ENCODE results near the gene FIGLA. TPM values are rescaled to one million over a fixed set of nuclear protein-coding genes. Genes with fewer than 3 reads are reported as not detected.

The FIGLA gene
- total and polyA plus RNA-seq, 2 donors (not counting 1 experiment from before 2014, with no cell fraction given) = not detected

GRCh38 chr2:70748002-70748784, 42.2 kb downstream of the FIGLA start:
- no peaks in the 10 kb centered on the region for H3K4me1 ChIP-seq (ENCODE audit: control insufficient read depth, extremely low read depth, insufficient read depth, low read length)
- no peak overlapping the region for H3K4me3 ChIP-seq (replicated peaks in 1 of 4; ENCODE audit: control extremely low read depth in 1 of 4, insufficient read depth in 1 of 4, low read depth in 3 of 4, low read length in 4 of 4)
- no peaks in the 10 kb centered on the region for H3K36me3 ChIP-seq (ENCODE audit: control insufficient read depth, insufficient read depth, low read length)
- no peak for DNase-seq (ENCODE audit: low read depth in 2 of 2)
- H3K9me3 ChIP-seq (ENCODE audit: control insufficient read depth, insufficient read depth, low read depth, low read length) = no peaks in the 10 kb centered on the region
- TF ChIP-seq CTCF (conservative IDR thresholded peaks at IDR 0.05 in 1 of 2, IDR thresholded peaks at IDR 0.05 in 1 of 2; ENCODE audit: low read depth in 1 of 2, low read length in 2 of 2) (no peak), EZH2 (IDR thresholded peaks at IDR 0.05; ENCODE audit: low read length, missing control alignments) (no peak)
- H3K4me2 ChIP-seq (ENCODE audit: extremely low read depth, insufficient read depth, low read length) = no peak overlapping the region
- no peak overlapping the region for H3K9ac ChIP-seq (ENCODE audit: insufficient read depth, low read length)
- no peaks in the 10 kb centered on the region for H3K27me3 ChIP-seq (ENCODE audit: control insufficient read depth, insufficient read depth, low read length)
- H3K79me2 ChIP-seq (ENCODE audit: control insufficient read depth, insufficient read depth, low read length) = no peaks in the 10 kb centered on the region
- no peak overlapping the region for H2AFZ ChIP-seq (ENCODE audit: low read length)
- no peak overlapping the region for H3K27ac ChIP-seq (ENCODE audit: insufficient read depth, low read length)
- H4K20me1 ChIP-seq (ENCODE audit: control insufficient read depth, extremely low read depth, insufficient read depth, low read length) = no peaks in the 10 kb centered on the region

GRCh38 chr2:70747284-70747683, 43.2 kb downstream of the FIGLA start:
- Histone ChIP-seq H3K36me3 (ENCODE audit: control insufficient read depth, insufficient read depth, low read length) (no peaks in the 10 kb centered on the region), H3K27ac (ENCODE audit: insufficient read depth, low read length) (no peak overlapping the region), H3K4me1 (ENCODE audit: control insufficient read depth, extremely low read depth, insufficient read depth, low read length) (no peaks in the 10 kb centered on the region), H3K9me3 (ENCODE audit: control insufficient read depth, insufficient read depth, low read depth, low read length) (no peaks in the 10 kb centered on the region), H2AFZ (ENCODE audit: low read length) (no peak overlapping the region), H3K79me2 (ENCODE audit: control insufficient read depth, insufficient read depth, low read length) (no peaks in the 10 kb centered on the region), H3K27me3 (ENCODE audit: control insufficient read depth, insufficient read depth, low read length) (no peaks in the 10 kb centered on the region), H3K4me3 (replicated peaks in 1 of 4; ENCODE audit: control extremely low read depth in 1 of 4, insufficient read depth in 1 of 4, low read depth in 3 of 4, low read length in 4 of 4) (no peak overlapping the region), H4K20me1 (ENCODE audit: control insufficient read depth, extremely low read depth, insufficient read depth, low read length) (no peaks in the 10 kb centered on the region), H3K4me2 (ENCODE audit: extremely low read depth, insufficient read depth, low read length) (no peak overlapping the region), H3K9ac (ENCODE audit: insufficient read depth, low read length) (no peak overlapping the region)
- DNase-seq (ENCODE audit: low read depth in 2 of 2) = no peak
- TF ChIP-seq CTCF (conservative IDR thresholded peaks at IDR 0.05 in 1 of 2, IDR thresholded peaks at IDR 0.05 in 1 of 2; ENCODE audit: low read depth in 1 of 2, low read length in 2 of 2) (no peak), EZH2 (IDR thresholded peaks at IDR 0.05; ENCODE audit: low read length, missing control alignments) (no peak)

GRCh38 chr2:70746094-70746974, 44.1 kb downstream of the FIGLA start:
- no peak overlapping the region for H3K4me3 ChIP-seq (replicated peaks in 1 of 4; ENCODE audit: control extremely low read depth in 1 of 4, insufficient read depth in 1 of 4, low read depth in 3 of 4, low read length in 4 of 4)
- H3K27ac ChIP-seq (ENCODE audit: insufficient read depth, low read length) = no peak overlapping the region
- no peak for TF ChIP-seq CTCF (conservative IDR thresholded peaks at IDR 0.05 in 1 of 2, IDR thresholded peaks at IDR 0.05 in 1 of 2; ENCODE audit: low read depth in 1 of 2, low read length in 2 of 2)
- no peak for TF ChIP-seq EZH2 (IDR thresholded peaks at IDR 0.05; ENCODE audit: low read length, missing control alignments)

More at GRCh38 chr2:70746094-70746974, 44.1 kb downstream of the FIGLA start:
- Histone ChIP-seq H3K4me2 (ENCODE audit: extremely low read depth, insufficient read depth, low read length) (no peak overlapping the region), H4K20me1 (ENCODE audit: control insufficient read depth, extremely low read depth, insufficient read depth, low read length) (no peaks in the 10 kb centered on the region), H3K9me3 (ENCODE audit: control insufficient read depth, insufficient read depth, low read depth, low read length) (no peaks in the 10 kb centered on the region), H2AFZ (ENCODE audit: low read length) (no peak overlapping the region), H3K27me3 (ENCODE audit: control insufficient read depth, insufficient read depth, low read length) (no peaks in the 10 kb centered on the region), H3K4me1 (ENCODE audit: control insufficient read depth, extremely low read depth, insufficient read depth, low read length) (no peaks in the 10 kb centered on the region), H3K79me2 (ENCODE audit: control insufficient read depth, insufficient read depth, low read length) (no peaks in the 10 kb centered on the region), H3K9ac (ENCODE audit: insufficient read depth, low read length) (no peak overlapping the region), H3K36me3 (ENCODE audit: control insufficient read depth, insufficient read depth, low read length) (no peaks in the 10 kb centered on the region)
- DNase-seq (ENCODE audit: low read depth in 2 of 2) = peak in 1 of 2 donors; percentile 35
